Superior temporal gyrus (tissue), 1 donor: ENCODE measurements around the gene FBXW12.

ENCODE experiments used
- DNase-seq: peaks from one replicate; pipeline ENCODE4 v3.0.0-alpha.2; 2016; ENCODE audit errors: extremely low spot score

FBXW12 gene

GRCh38 chr3:48407542-48408099 is 35.6 kb downstream of the FBXW12 start:
- DNase-seq = no peak

- DNase-seq = no peak
These were observed 36.8 kb downstream of the FBXW12 start for GRCh38 chr3:48408823-48409281.

GRCh38 chr3:48409291-48410201 is 37.5 kb downstream of the FBXW12 start:
- no peak for DNase-seq

GRCh38 chr3:48410205-48411040 is 38.4 kb downstream of the FBXW12 start:
- DNase-seq = no peak

- no peak for DNase-seq
These were observed 39.1 kb downstream of the FBXW12 start for GRCh38 chr3:48411041-48411588.

GRCh38 chr3:48411606-48412374 is 39.8 kb downstream of the FBXW12 start:
- DNase-seq = no peak

GRCh38 chr3:48412375-48413001 is 40.5 kb downstream of the FBXW12 start:
- DNase-seq = no peak

GRCh38 chr3:48413086-48413485 is 41.1 kb downstream of the FBXW12 start:
- no peak for DNase-seq

GRCh38 chr3:48413611-48414010 is 41.6 kb downstream of the FBXW12 start:
- DNase-seq = no peak

GRCh38 chr3:48414376-48415250 is 42.6 kb downstream of the FBXW12 start:
- DNase-seq = peak; percentile 52

- no peak for DNase-seq
These were observed 43.4 kb downstream of the FBXW12 start for GRCh38 chr3:48415251-48415953.

- DNase-seq = no peak
These were observed 44.1 kb downstream of the FBXW12 start for GRCh38 chr3:48416091-48416505.

GRCh38 chr3:48416546-48416945 is 44.5 kb downstream of the FBXW12 start:
- DNase-seq = no peak

- no peak for DNase-seq
These were observed 45.6 kb downstream of the FBXW12 start for GRCh38 chr3:48417529-48418108.

- DNase-seq = no peak
These were observed 46.1 kb downstream of the FBXW12 start for GRCh38 chr3:48418140-48418539.

GRCh38 chr3:48418651-48419050 is 46.6 kb downstream of the FBXW12 start:
- DNase-seq = no peak

GRCh38 chr3:48419149-48419548 is 47.1 kb downstream of the FBXW12 start:
- DNase-seq = no peak

GRCh38 chr3:48419597-48419996 is 47.6 kb downstream of the FBXW12 start:
- no peak for DNase-seq

GRCh38 chr3:48420561-48420960 is 48.5 kb downstream of the FBXW12 start:
- no peak for DNase-seq
